Stimulated activated CD8-positive, alpha-beta memory T cell treated with anti-CD3 and anti-CD28 coated beads, Interleukin-4, amount 100 ng/mL, for 4 hours (primary cell): ENCODE measurements around the gene DLX2.

ENCODE experiments used
- DNase-seq, 2 donors: peaks; one replicate each; pipeline ENCODE4 v3.0.0-alpha.2; 2020; ENCODE audit warnings: low read depth in 2 of 2, low spot score in 1 of 2

The DLX2 gene

GRCh38 chr2:172056293-172056692 is 46.4 kb downstream of the DLX2 start:
- DNase-seq: no peak

DNA sequence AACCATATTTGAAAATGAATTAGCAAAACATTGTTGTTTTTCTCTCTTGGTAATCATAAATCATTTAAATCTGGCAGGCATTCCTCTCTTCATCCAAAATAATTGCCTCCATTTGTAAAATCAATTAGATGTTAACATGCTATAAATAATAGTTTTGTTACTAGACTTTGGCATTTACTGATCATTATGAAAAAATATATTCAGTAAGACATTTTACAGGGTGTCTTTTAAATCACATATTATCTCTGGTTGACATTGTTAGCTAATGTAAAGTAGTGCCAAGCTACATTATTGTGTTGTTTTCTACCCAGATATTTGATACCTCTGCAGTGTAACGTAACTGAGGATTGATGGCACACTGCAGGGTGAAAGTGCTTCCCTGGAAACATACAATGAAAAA is 49.2 kb downstream of the DLX2 start:
- DNase-seq: no peak

- DNase-seq: no peak
Observed at GRCh38 chr2:172052000-172052983, 50.4 kb downstream of the DLX2 start.

- no peak for DNase-seq
Observed at GRCh38 chr2:172050479-172051125, 52.1 kb downstream of the DLX2 start.

DNA sequence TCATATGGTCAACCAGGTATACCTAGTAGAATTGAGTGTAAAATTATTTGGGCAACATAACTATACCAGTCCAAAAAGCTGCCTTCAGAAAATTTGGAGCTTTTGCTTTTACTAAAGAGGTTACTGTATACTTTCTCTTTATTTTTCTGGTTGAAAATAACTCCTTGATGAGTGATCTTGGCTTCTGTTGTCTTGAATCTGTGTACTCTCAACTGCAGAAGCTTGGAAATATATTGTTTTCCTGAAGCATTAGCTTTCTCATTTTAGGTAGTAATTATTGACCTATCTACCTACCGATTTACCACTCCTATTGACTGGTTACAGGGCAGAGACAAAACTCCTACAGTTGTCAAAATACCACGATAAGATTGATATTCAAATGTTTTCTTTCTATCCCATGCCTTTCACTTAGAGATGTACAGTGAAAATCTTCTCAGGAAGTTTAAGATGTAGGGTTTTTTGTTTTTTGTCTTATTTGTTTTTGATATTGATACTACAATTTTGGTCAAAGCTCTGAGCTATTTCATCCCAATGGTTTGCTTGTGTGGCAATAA is 53.1 kb downstream of the DLX2 start:
- DNase-seq: no peak
